Colonic mucosa (tissue), 4 donors: ENCODE measurements around the gene GLI2. TPM values are rescaled to one million over a fixed set of nuclear protein-coding genes. Genes with fewer than 3 reads are reported as not detected.

Source experiments
- DNase-seq: peaks from one replicate; pipeline ENCODE4 v3.0.0-alpha.2; 2020
- H3K27ac ChIP-seq: fragments of 200-600 bp; one replicate; pipeline ENCODE4 v1.8.0; 2021
- H3K27me3 ChIP-seq: fragments of 200-600 bp; one replicate; pipeline ENCODE4 v1.8.0; 2021
- H3K36me3 ChIP-seq: fragments of 200-600 bp; one replicate; pipeline ENCODE4 v1.8.0; 2021
- H3K4me1 ChIP-seq: fragments of 200-600 bp; one replicate; pipeline ENCODE4 v1.8.0; 2021; ENCODE audit warnings: mild to moderate bottlenecking
- H3K4me3 ChIP-seq: fragments of 200-600 bp; one replicate; pipeline ENCODE4 v1.8.0; 2021
- H3K9ac ChIP-seq, 2 donors: one replicate each; pipeline ENCODE4 v1.7.0; 2013; ENCODE audit warnings: control low read depth in 2 of 2, low read depth in 2 of 2, low read length in 2 of 2
- H3K9me3 ChIP-seq: fragments of 200-600 bp; one replicate; pipeline ENCODE4 v1.8.0; 2021
- intact Hi-C: fragments of 100-400 bp; cut with DNase I; formaldehyde crosslinking; loops from one replicate; pipeline ENCODE4 v1.14.1; 2022
- total RNA-seq, 2 donors: library from RNA; stranded (reverse); fragmentation: NEBNext Ultra II Directional in 1 of 2; extraction: Animal tissue kit (Norgen Biotek cat#: 25700) in 1 of 2; gene quantifications; one replicate each; pipeline ENCODE4 v1.2.1, GENCODE V29; 2021
- TF ChIP-seq, protein P1 (sequence below): fragments of 200-600 bp; IDR thresholded peaks from one replicate; pipeline ENCODE4 v1.8.0; 2022; ENCODE audit warnings: antibody characterized with exemption, mild to moderate bottlenecking
- donor health status: healthy.
- donor health status: DM: no; HTN: no; CAD: no.
- donor health status: DM: no; HTN: no; CAD: no.

GLI2 gene
- total RNA-seq, 2 donors from 2014 or later, result 1.3 to 2.0 TPM

DNA sequence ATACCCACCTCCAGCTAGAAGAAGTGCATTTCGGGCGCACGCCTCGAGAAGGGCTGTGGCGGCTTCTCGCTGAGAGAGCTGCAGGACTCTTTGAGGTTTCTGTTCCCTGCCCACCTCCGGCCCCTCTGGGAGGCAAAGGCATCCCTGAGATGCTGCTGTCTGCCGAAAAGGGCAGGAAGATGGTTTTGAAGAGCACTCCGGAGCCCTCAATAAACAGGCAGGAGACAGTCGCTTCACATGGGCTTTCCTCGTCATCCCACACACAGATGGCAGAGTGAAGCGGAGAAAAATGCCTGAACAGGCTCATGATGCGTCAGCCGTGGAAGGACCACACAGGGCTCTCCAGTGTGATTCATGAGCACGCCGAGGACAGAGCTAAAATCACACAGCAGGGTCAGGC, 25.4 kb upstream of the GLI2 start:
- no peak for DNase-seq
- no peak overlapping the region for H3K9ac ChIP-seq

DNA sequence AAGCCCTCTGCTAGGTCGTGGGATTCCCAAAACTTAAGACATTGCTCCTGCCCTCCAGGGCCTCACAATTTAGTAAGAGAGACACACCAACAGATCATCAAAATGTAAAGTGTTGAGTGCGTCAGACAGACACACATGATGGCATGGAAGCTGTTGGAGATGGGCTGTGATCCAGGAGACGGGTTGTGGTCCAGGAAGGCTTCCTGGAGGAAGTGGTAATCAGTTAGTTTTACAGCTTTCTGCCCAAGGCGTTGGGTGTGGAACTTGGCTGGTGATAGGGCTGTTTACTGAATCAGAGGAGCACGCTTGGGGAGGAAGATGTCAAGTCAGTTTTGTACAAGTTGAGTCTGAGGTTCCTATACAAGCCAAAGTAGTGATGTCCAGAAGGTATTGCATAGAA, 24.0 kb upstream of the GLI2 start:
- H3K9me3 ChIP-seq, result no peaks in the 10 kb centered on the region
- no peaks in the 10 kb centered on the region for H3K27me3 ChIP-seq
- no peak overlapping the region for H3K4me3 ChIP-seq
- H3K36me3 ChIP-seq, result no peaks in the 10 kb centered on the region
- no peak overlapping the region for H3K9ac ChIP-seq
- DNase-seq, result no peak
- H3K4me1 ChIP-seq, result no peaks in the 10 kb centered on the region
- no peak overlapping the region for H3K27ac ChIP-seq
- intact Hi-C loops, result no loop called here
- TF ChIP-seq, protein P1, sequence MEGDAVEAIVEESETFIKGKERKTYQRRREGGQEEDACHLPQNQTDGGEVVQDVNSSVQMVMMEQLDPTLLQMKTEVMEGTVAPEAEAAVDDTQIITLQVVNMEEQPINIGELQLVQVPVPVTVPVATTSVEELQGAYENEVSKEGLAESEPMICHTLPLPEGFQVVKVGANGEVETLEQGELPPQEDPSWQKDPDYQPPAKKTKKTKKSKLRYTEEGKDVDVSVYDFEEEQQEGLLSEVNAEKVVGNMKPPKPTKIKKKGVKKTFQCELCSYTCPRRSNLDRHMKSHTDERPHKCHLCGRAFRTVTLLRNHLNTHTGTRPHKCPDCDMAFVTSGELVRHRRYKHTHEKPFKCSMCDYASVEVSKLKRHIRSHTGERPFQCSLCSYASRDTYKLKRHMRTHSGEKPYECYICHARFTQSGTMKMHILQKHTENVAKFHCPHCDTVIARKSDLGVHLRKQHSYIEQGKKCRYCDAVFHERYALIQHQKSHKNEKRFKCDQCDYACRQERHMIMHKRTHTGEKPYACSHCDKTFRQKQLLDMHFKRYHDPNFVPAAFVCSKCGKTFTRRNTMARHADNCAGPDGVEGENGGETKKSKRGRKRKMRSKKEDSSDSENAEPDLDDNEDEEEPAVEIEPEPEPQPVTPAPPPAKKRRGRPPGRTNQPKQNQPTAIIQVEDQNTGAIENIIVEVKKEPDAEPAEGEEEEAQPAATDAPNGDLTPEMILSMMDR, result no peak

More for the DNA sequence above, 25.4 kb upstream of the GLI2 start:
- no peak overlapping the region for H3K4me3 ChIP-seq
- no peaks in the 10 kb centered on the region for H3K9me3 ChIP-seq
- TF ChIP-seq, protein P1, result no peak
- no peaks in the 10 kb centered on the region for H3K27me3 ChIP-seq
- no peaks in the 10 kb centered on the region for H3K4me1 ChIP-seq
- no peaks in the 10 kb centered on the region for H3K36me3 ChIP-seq
- no peak overlapping the region for H3K27ac ChIP-seq
- intact Hi-C loops, result no loop called here

DNA sequence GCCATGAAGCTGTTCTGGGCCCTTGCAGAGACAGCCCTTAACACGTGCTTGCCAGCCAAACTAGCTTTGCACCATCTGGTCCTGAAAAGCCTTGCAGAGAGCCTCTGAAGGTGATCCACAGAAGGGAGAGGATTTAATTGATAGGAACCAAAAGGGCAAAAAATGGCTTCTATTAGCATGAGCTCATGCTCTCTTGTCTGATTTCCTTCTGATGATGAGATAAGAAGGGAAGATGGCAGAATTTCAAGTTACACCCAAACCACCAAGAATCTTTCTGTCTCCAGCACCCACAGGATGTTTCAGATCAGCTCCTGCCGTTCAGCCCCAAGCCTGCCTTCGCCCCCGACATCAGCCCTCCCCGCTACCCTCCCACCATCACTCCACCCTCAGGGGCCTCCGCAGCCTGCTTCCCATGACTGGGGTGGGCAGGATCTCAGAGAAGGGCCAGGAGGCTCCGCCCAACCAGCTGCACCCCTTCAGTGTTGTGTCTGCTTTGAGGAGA, 23.4 kb upstream of the GLI2 start:
- H3K4me3 ChIP-seq, result no peak overlapping the region
- H3K36me3 ChIP-seq, result no peaks in the 10 kb centered on the region
- H3K27ac ChIP-seq, result no peak overlapping the region
- no peak overlapping the region for H3K9ac ChIP-seq
- no peaks in the 10 kb centered on the region for H3K4me1 ChIP-seq
- no peaks in the 10 kb centered on the region for H3K9me3 ChIP-seq
- H3K27me3 ChIP-seq, result no peaks in the 10 kb centered on the region
- TF ChIP-seq, protein P1, result no peak
- DNase-seq, result no peak
- intact Hi-C loops, result no loop called here

DNA sequence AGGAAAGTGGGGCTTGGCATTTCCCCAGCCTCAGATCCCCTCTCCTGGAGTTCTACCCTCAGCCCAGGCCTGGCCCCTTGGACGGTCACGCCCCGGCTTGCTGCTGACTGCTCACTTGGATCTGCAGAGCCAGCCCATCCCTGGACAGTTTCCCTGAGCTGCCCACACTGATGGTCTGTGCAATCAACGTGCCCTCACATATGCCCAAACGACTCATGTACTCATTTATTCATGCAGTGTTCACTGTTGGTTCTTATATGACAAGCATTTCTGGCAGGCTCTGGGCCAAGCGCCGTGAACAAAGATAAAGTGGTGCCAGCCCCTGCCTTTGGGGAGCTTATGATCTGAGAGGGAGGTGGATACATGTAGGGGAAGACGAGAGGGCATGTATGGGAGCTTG, 20.3 kb upstream of the GLI2 start:
- Histone ChIP-seq H3K9ac (no peak overlapping the region), H3K27me3 (no peaks in the 10 kb centered on the region), H3K27ac (no peak overlapping the region), H3K9me3 (no peaks in the 10 kb centered on the region), H3K4me3 (no peak overlapping the region), H3K4me1 (no peaks in the 10 kb centered on the region), H3K36me3 (no peaks in the 10 kb centered on the region)
- TF ChIP-seq, protein P1, result no peak
- no peak for DNase-seq
- intact Hi-C loops, result no loop called here

DNA sequence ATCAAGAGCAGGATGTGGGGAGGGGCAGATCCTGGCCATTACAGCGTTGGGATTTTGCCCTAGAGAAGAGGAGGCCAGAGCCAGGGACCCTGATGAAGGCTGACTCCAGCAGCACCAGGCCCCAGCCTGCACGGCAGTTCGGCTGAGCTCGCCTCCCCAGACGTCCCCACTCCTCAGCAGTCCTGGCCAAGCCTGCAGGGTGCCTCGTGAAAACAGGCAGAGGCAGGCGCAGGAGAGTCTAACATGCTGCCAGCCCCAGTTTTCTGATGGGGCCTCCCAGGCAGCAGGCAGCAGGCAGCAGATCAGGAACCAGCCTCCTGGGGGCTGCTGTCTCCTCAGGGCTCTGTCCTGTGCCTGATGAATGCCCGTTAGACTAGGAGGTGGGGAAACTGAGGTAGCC, 19.7 kb upstream of the GLI2 start:
- Histone ChIP-seq H3K36me3 (no peaks in the 10 kb centered on the region), H3K4me3 (no peak overlapping the region), H3K27me3 (no peaks in the 10 kb centered on the region), H3K27ac (no peak overlapping the region), H3K9ac (no peak overlapping the region), H3K4me1 (no peaks in the 10 kb centered on the region), H3K9me3 (no peaks in the 10 kb centered on the region)
- intact Hi-C loops, result no loop called here
- no peak for DNase-seq
- TF ChIP-seq, protein P1, result no peak
